ENCODE measurements around the gene TP53I13. TPM values are rescaled to one million over a fixed set of nuclear protein-coding genes. Genes with fewer than 3 reads are reported as not detected.
A peak's percentile ranks its signal among the peaks of the same experiment; 100 is the strongest.

TP53I13 gene
- total and polyA plus RNA-seq, 2 of the 13 experiments (the other 11 are each of a cell fraction or from before 2014, with no cell fraction given) = 16.9 to 25.7 TPM

- TF ChIP-seq ZNF281 (CRISPR knock-in tag; IDR thresholded peaks at IDR 0.05; ENCODE audit: borderline replicate concordance) (peak; percentile 60), ZNF782 (CRISPR knock-in tag; IDR thresholded peaks at IDR 0.05; ENCODE audit: borderline replicate concordance) (peak; percentile 74; the same call in 1 of the 2 replicates), ZFP36 (IDR thresholded peaks at IDR 0.05; ENCODE audit: borderline replicate concordance, low read depth, low read length, partially characterized antibody) (no peak), ZNF674 (CRISPR knock-in tag; IDR thresholded peaks at IDR 0.05; ENCODE audit: low read depth) (no peak), KMT2A (CRISPR knock-in tag; IDR thresholded peaks at IDR 0.05) (peak; percentile 78), KDM6A (CRISPR knock-in tag; IDR thresholded peaks at IDR 0.05; ENCODE audit: low read depth) (peak; percentile 92), HOMEZ (CRISPR knock-in tag; IDR thresholded peaks at IDR 0.05; ENCODE audit: low read depth) (peak; percentile 82; the same call in 1 of the 2 replicates), BRF2 (CRISPR knock-in tag; IDR thresholded peaks at IDR 0.05) (0 out of 2 replicates have a peak, but pooled peaks have one; percentile 70), ZNF280B (CRISPR knock-in tag; IDR thresholded peaks at IDR 0.05; ENCODE audit: borderline replicate concordance) (no peak; the same call in 1 of the 2 replicates), FLYWCH1 (CRISPR knock-in tag; IDR thresholded peaks at IDR 0.05) (no peak), ZHX2 (IDR thresholded peaks at IDR 0.05; ENCODE audit: low read depth) (no peak), ZHX2 (CRISPR knock-in tag; IDR thresholded peaks at IDR 0.05; ENCODE audit: borderline replicate concordance) (no peak), ZNF205 (CRISPR knock-in tag; IDR thresholded peaks at IDR 0.05) (0 out of 2 replicates have a peak, but pooled peaks have one; percentile 29)
These were observed 6.4 kb downstream of the TP53I13 start (continued) for GRCh38 chr17:29574732-29575510.

Measured in HepG2 (cell line).